H1 (cell line): ENCODE measurements around the gene SELENOS. TPM values are rescaled to one million over a fixed set of nuclear protein-coding genes. Genes with fewer than 3 reads are reported as not detected.
A peak's percentile ranks its signal among the peaks of the same experiment; 100 is the strongest.

Experiments
- CTCF ChIA-PET: fragments of 300-600 bp; sonication (Branson Sonifier 250); formaldehyde crosslinking; loops from one replicate; lab custom pipeline; 2021; ENCODE audit not compliant: partially characterized antibody; lab: Charles Lee
- POLR2A ChIA-PET: fragments of 300-600 bp; sonication (Branson Sonifier 250); formaldehyde crosslinking; loops from one replicate; lab custom pipeline; 2021; ENCODE audit warnings: inconsistent platforms; ENCODE audit not compliant: partially characterized antibody; lab: Charles Lee
- DNase-seq, 2 experiments: peaks; one replicate each; pipeline versions ENCODE4 v3.0.0 to v3.0.0-alpha.2; 2010 to 2022; ENCODE audit warnings: low spot score in 2 of 2, low read depth in 1 of 2, mixed read lengths in 1 of 2
- FAIRE-seq: peaks from 2 replicates; lab custom pipeline; 2011; peaks lifted over from hg19 to GRCh38; lab: Jason Lieb, UNC
- H2AFZ ChIP-seq: 2 replicates; pipeline ENCODE4 v1.8.1; 2012; ENCODE audit warnings: low read length, inconsistent platforms
- H2AK5ac ChIP-seq: 2 replicates; pipeline ENCODE4 v1.6.1; 2013; ENCODE audit warnings: low read depth, low read length
- H2BK120ac ChIP-seq: replicated peaks from 2 replicates; pipeline ENCODE3; 2013; ENCODE audit warnings: low read depth, low read length, inconsistent platforms
- H2BK12ac ChIP-seq: 2 replicates; pipeline ENCODE4 v1.6.1; 2013; ENCODE audit warnings: low read depth, low read length
- H2BK15ac ChIP-seq: 2 replicates; pipeline ENCODE4 v1.6.1; 2013; ENCODE audit warnings: low read length
- H2BK20ac ChIP-seq: 2 replicates; pipeline ENCODE4 v1.6.1; 2013; ENCODE audit warnings: low read length
- H2BK5ac ChIP-seq: 2 replicates; pipeline ENCODE4 v1.6.1; 2013; ENCODE audit warnings: low read depth, low read length
- H3K14ac ChIP-seq: 2 replicates; pipeline ENCODE4 v1.6.1; 2013; ENCODE audit warnings: inconsistent platforms; ENCODE audit not compliant: insufficient read length
- H3K18ac ChIP-seq: 2 replicates; pipeline ENCODE4 v1.6.1; 2013; ENCODE audit warnings: low read length; ENCODE audit errors: extremely low read depth
- H3K23ac ChIP-seq: 2 replicates; pipeline ENCODE4 v1.6.1; 2013; ENCODE audit warnings: inconsistent platforms; ENCODE audit not compliant: insufficient read length
- H3K23me2 ChIP-seq: 2 replicates; pipeline ENCODE4 v1.6.1; 2013; ENCODE audit warnings: low read depth, low read length
- H3K27ac ChIP-seq: 2 replicates; pipeline ENCODE4 v1.6.1; 2011; ENCODE audit warnings: low read depth, low read length, inconsistent platforms
- H3K27me3 ChIP-seq, 4 experiments: replicated peaks in 1 of 4; 1 replicate in 1 of 4; 2 replicates in 3 of 4; pipeline versions ENCODE4 v1.6.1 to v1.8.1; 2011 to 2013; ENCODE audit warnings: low read length in 3 of 4, mild to moderate bottlenecking in 3 of 4, inconsistent platforms in 2 of 4, mixed read lengths in 2 of 4, moderate library complexity in 1 of 4; ENCODE audit not compliant: control insufficient read depth in 3 of 4, insufficient read depth in 3 of 4; ENCODE audit errors: extremely low read depth in 1 of 4
- H3K36me3 ChIP-seq, 4 experiments: 2 replicates each; pipeline versions ENCODE4 v1.6.1 to v1.8.1; 2011 to 2013; ENCODE audit warnings: mild to moderate bottlenecking in 4 of 4, low read length in 3 of 4, moderate library complexity in 2 of 4, control low read depth in 1 of 4, inconsistent platforms in 1 of 4; ENCODE audit not compliant: insufficient read depth in 4 of 4, control insufficient read depth in 2 of 4
- H3K4ac ChIP-seq: replicated peaks from 2 replicates; pipeline ENCODE3; 2013; ENCODE audit warnings: low read length, low read depth, mixed read lengths, inconsistent platforms; ENCODE audit not compliant: insufficient read length
- H3K4me1 ChIP-seq, 4 experiments: replicated peaks in 1 of 4; 1 replicate in 1 of 4; 2 replicates in 3 of 4; pipeline versions ENCODE4 v1.6.1 to v1.8.1; 2011 to 2013; ENCODE audit warnings: low read length in 3 of 4, inconsistent platforms in 2 of 4, mixed read lengths in 1 of 4; ENCODE audit not compliant: insufficient read depth in 4 of 4, control insufficient read depth in 3 of 4
- H3K4me2 ChIP-seq, 2 experiments: 2 replicates each; pipeline versions ENCODE4 v1.6.1 to v1.8.1; 2011 to 2013; ENCODE audit warnings: low read depth in 2 of 2, low read length in 2 of 2, control low read depth in 1 of 2, inconsistent platforms in 1 of 2, mild to moderate bottlenecking in 1 of 2; ENCODE audit not compliant: insufficient read depth in 1 of 2
- H3K4me3 ChIP-seq, 4 experiments: fragments of 200-600, 300-600 bp in 1 of 4; sonication (generic), shearing (Covaris generic), sonication (Bioruptor Twin) in 1 of 4; 2 replicates each; pipeline versions ENCODE4 v1.5.1 to v1.8.1; 2011 to 2016; ENCODE audit warnings: low read length in 4 of 4, low read depth in 3 of 4, control low read depth in 2 of 4, inconsistent platforms in 2 of 4, mild to moderate bottlenecking in 2 of 4, mixed read lengths in 1 of 4, moderate library complexity in 1 of 4; ENCODE audit not compliant: insufficient read depth in 2 of 4; ENCODE audit errors: extremely low read depth in 1 of 4
- H3K56ac ChIP-seq: replicated peaks from 2 replicates; pipeline ENCODE3; 2013; ENCODE audit warnings: low read depth, mild to moderate bottlenecking, mixed read lengths, low read length, inconsistent platforms; ENCODE audit not compliant: insufficient read length
- H3K79me1 ChIP-seq: 2 replicates; pipeline ENCODE4 v1.6.1; 2013; ENCODE audit warnings: low read depth, low read length, control low read depth
- H3K79me2 ChIP-seq, 2 experiments: 2 replicates each; pipeline versions ENCODE4 v1.6.1 to v1.8.1; 2012 to 2013; ENCODE audit warnings: low read length in 2 of 2, mild to moderate bottlenecking in 2 of 2, inconsistent platforms in 1 of 2; ENCODE audit not compliant: insufficient read depth in 2 of 2, control insufficient read depth in 1 of 2
- H3K9ac ChIP-seq, 4 experiments: replicated peaks in 1 of 4; 1 replicate in 1 of 4; 2 replicates in 3 of 4; pipeline versions ENCODE4 v1.6.1 to v1.8.1; 2011 to 2013; ENCODE audit warnings: low read depth in 3 of 4, low read length in 3 of 4, control low read depth in 2 of 4, mild to moderate bottlenecking in 2 of 4, moderate library complexity in 2 of 4, inconsistent platforms in 1 of 4; ENCODE audit errors: extremely low read depth in 1 of 4
- H3K9me3 ChIP-seq, 2 experiments: 2 replicates each; pipeline versions ENCODE4 v1.6.1 to v1.8.1; 2012 to 2013; ENCODE audit warnings: mild to moderate bottlenecking in 2 of 2, moderate library complexity in 2 of 2, control low read depth in 1 of 2, inconsistent platforms in 1 of 2, low read depth in 1 of 2, low read length in 1 of 2, mixed read lengths in 1 of 2; ENCODE audit not compliant: insufficient read depth in 2 of 2
- H4K20me1 ChIP-seq, 2 experiments: replicated peaks in 1 of 2; 2 replicates each; pipeline versions ENCODE3 to v1.8.1; 2011 to 2013; ENCODE audit warnings: inconsistent platforms in 2 of 2, low read length in 2 of 2, mild to moderate bottlenecking in 1 of 2; ENCODE audit not compliant: insufficient read depth in 2 of 2, control insufficient read depth in 1 of 2
- H4K5ac ChIP-seq: 2 replicates; pipeline ENCODE4 v1.6.1; 2013; ENCODE audit warnings: low read length, low read depth, mixed read lengths, inconsistent platforms; ENCODE audit not compliant: insufficient read length
- H4K8ac ChIP-seq: 2 replicates; pipeline ENCODE4 v1.8.0; 2013; ENCODE audit warnings: mild to moderate bottlenecking, moderate library complexity, low read length, inconsistent platforms; ENCODE audit not compliant: insufficient read depth; ENCODE audit errors: extremely low read depth
- H4K91ac ChIP-seq: replicated peaks from 2 replicates; pipeline ENCODE3; 2013; ENCODE audit warnings: low read length, mixed read lengths, inconsistent platforms; ENCODE audit not compliant: insufficient read length
- MAFK ChIP-seq: IDR thresholded peaks from 2 replicates; pipeline ENCODE4 v1.6.1; 2012; ENCODE audit warnings: low read depth, mild to moderate bottlenecking, improper control_type of control experiment, low read length
- NANOG ChIP-seq: IDR thresholded peaks from 2 replicates; pipeline ENCODE4 v1.6.1; 2011; ENCODE audit warnings: low read length, low read depth, mild to moderate bottlenecking, inconsistent platforms; ENCODE audit not compliant: insufficient read depth, poor library complexity, severe bottlenecking
- RXRA ChIP-seq: IDR thresholded peaks from 2 replicates; pipeline ENCODE4 v1.6.1; 2011; ENCODE audit warnings: low read depth, mild to moderate bottlenecking, low read length, moderate library complexity; ENCODE audit not compliant: insufficient read depth
- TBP ChIP-seq: IDR thresholded peaks from 2 replicates; pipeline ENCODE4 v1.6.1; 2011; ENCODE audit warnings: low read depth, low read length, improper control_type of control experiment
- WGBS, 2 experiments: shearing (Covaris generic) in 1 of 2; methylation state at CpG; one replicate each; pipeline versions ENCODE4 v1.1.6 to v1.1.7; 2013 to 2015; ENCODE audit warnings: low lambda C conversion rate in 2 of 2, mixed read lengths in 2 of 2, inconsistent platforms in 1 of 2, low coverage in 1 of 2, missing lambda C conversion rate in 1 of 2; ENCODE audit not compliant: insufficient replicate concordance in 2 of 2, insufficient coverage in 1 of 2, insufficient read length in 1 of 2; ENCODE audit errors: extremely low coverage in 1 of 2, missing lambda C conversion rate in 1 of 2; 5-methylcytosine and 5-hydroxymethylcytosine counted together
- polyA plus RNA-seq, 7 experiments: library from polyadenylated mRNA; depleted of rRNA in 3 of 7; stranded (reverse) in 5 of 7; unstranded in 2 of 7; fragments of >200 nt in 5 of 7; fragments of 200-250 nt in 2 of 7; gene quantifications; 1 replicate in 5 of 7; 2 replicates in 1 of 7; 4 replicates in 1 of 7; pipeline versions ENCODE4 v1.2.1 to v1.2.3, GENCODE V29; 2011 to 2013; ENCODE audit warnings: missing spikeins in 2 of 7, mixed read lengths in 2 of 7
- total RNA-seq: library from RNA; stranded (reverse); fragmentation: NEBNext Ultra II Directional; extraction: Animal tissue kit (Norgen Biotek cat#: 25700); gene quantifications from 2 replicates; pipeline ENCODE4 v1.2.1, GENCODE V29; 2021
- TF ChIP-seq, protein P1 (sequence below), 3 experiments: IDR thresholded peaks; 1 replicate in 2 of 3; 2 replicates in 1 of 3; pipeline versions ENCODE4 v1.5.1 to v1.6.1; 2011; ENCODE audit warnings: low read length in 3 of 3, mild to moderate bottlenecking in 3 of 3, inconsistent platforms in 2 of 3, low read depth in 1 of 3, moderate library complexity in 1 of 3; ENCODE audit not compliant: insufficient read depth in 1 of 3; ENCODE audit errors: control extremely low read depth in 1 of 3
- TF ChIP-seq, protein P2 (sequence below): IDR thresholded peaks from 2 replicates; pipeline ENCODE4 v1.6.1; 2012; ENCODE audit warnings: low read length, inconsistent platforms

SELENOS gene
- total and polyA plus RNA-seq, 2 of the 8 experiments (the other 6 are each of a cell fraction or from before 2014, with no cell fraction given), result 45.1 to 46.0 TPM

DNA sequence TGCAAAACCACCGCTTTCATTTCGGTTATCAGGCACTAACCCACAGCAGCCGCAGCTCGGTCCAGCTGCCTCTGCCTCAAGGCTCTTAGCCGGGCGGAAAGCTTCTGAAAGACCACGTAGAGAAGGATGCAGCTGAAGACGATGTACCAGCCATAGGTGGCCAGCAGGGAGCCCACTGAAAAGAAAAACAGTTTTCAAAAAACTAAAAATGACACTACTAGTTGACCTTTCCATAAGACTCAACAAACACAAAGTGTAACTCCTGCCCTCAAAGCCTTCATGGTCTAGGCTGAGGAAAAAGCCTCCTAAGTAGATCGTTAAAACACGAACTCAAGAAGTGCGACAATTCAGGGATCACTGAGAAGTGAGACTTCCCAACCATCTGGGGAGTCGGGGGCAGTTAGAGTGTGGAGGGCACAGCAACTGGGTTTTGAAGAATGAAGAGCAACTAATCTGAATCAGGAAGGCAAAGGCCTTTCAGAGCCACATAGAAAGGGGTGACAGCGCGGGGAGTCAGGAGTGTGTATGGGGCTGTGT lies 716 bp downstream of the SELENOS start:
- CTCF ChIA-PET, result interaction anchor here (0.6 to 1.5 kb wide), 6 partner anchors 9 to 378 kb away, joined by 3 to 8 read pairs (median 3); no protein-coding TSS in a partner anchor
- no peak overlapping the region for H2BK20ac ChIP-seq
- H4K5ac ChIP-seq, result no peak overlapping the region
- H3K9me3 ChIP-seq, result no peaks in the 10 kb centered on the region
- H3K56ac ChIP-seq, result no peak overlapping the region
- peaks cover 0 to 17% of the 10 kb centered on the region in 2 experiments; a peak in 3 of 4 replicates for H3K79me2 ChIP-seq
- H2BK5ac ChIP-seq, result 0 out of 2 replicates have a peak overlapping the region, but pooled peaks have one; percentile 27
- peaks cover 8% of the 10 kb centered on the region for H3K23me2 ChIP-seq
- no peak overlapping the region for H3K18ac ChIP-seq
- peak overlapping the region; percentile 90 to 94 (median 93) for H3K4me3 ChIP-seq
- H2BK12ac ChIP-seq, result no peak overlapping the region
- no peak overlapping the region for H2AK5ac ChIP-seq
- DNase-seq (no peak), FAIRE-seq (no peak)
- no peaks in the 10 kb centered on the region for H3K27me3 ChIP-seq
- no peak overlapping the region for H2BK15ac ChIP-seq
- H3K4me2 ChIP-seq, result peak overlapping the region; percentile 98
- H3K4me1 ChIP-seq, result peaks cover 0 to 3% (median 1%) of the 10 kb centered on the region in 4 experiments; a peak in 3 of 7 replicates
- no peak overlapping the region for H4K91ac ChIP-seq
- POLR2A ChIA-PET, result interaction anchor here (0.7 to 0.8 kb wide), 2 partner anchors 18 to 265 kb away, joined by 3 to 4 read pairs; no protein-coding TSS in a partner anchor
- H4K8ac ChIP-seq, result no peak overlapping the region
- H2BK120ac ChIP-seq, result no peak overlapping the region
- peaks cover 24 to 53% (median 41%) of the 10 kb centered on the region in 4 experiments for H3K36me3 ChIP-seq
- peaks cover 0 to 9% of the 10 kb centered on the region in 2 experiments for H4K20me1 ChIP-seq
- H3K9ac ChIP-seq, result peak overlapping the region in 3 of 4 experiments; percentile 52 to 70 (median 70); a peak in 6 of 7 replicates
- no peaks in the 10 kb centered on the region; the same call in 1 of the 2 replicates for H3K79me1 ChIP-seq
- no peak overlapping the region for H3K14ac ChIP-seq
- no peak overlapping the region for H3K23ac ChIP-seq
- no peak overlapping the region for H3K4ac ChIP-seq
- peak overlapping the region; percentile 13; the same call in 1 of the 2 replicates for H3K27ac ChIP-seq
- WGBS, 2 experiments, result 32% methylated on average over 14 of the region's 14 CpGs; no CpG with 5 or more reads in 1 of the 2 experiments
- no peak overlapping the region for H2AFZ ChIP-seq
- TF ChIP-seq TBP (no peak), RXRA (no peak), MAFK (no peak), NANOG (no peak)
- TF ChIP-seq, protein P1, sequence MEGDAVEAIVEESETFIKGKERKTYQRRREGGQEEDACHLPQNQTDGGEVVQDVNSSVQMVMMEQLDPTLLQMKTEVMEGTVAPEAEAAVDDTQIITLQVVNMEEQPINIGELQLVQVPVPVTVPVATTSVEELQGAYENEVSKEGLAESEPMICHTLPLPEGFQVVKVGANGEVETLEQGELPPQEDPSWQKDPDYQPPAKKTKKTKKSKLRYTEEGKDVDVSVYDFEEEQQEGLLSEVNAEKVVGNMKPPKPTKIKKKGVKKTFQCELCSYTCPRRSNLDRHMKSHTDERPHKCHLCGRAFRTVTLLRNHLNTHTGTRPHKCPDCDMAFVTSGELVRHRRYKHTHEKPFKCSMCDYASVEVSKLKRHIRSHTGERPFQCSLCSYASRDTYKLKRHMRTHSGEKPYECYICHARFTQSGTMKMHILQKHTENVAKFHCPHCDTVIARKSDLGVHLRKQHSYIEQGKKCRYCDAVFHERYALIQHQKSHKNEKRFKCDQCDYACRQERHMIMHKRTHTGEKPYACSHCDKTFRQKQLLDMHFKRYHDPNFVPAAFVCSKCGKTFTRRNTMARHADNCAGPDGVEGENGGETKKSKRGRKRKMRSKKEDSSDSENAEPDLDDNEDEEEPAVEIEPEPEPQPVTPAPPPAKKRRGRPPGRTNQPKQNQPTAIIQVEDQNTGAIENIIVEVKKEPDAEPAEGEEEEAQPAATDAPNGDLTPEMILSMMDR (IDR thresholded peaks at IDR 0.05; ENCODE audit: control extremely low read depth in 1 of 3, insufficient read depth in 1 of 3, low read depth in 1 of 3, low read length in 3 of 3), result peak in 1 of 3 experiments; percentile 20; a peak in 1 of 4 replicates
- TF ChIP-seq, protein P2, sequence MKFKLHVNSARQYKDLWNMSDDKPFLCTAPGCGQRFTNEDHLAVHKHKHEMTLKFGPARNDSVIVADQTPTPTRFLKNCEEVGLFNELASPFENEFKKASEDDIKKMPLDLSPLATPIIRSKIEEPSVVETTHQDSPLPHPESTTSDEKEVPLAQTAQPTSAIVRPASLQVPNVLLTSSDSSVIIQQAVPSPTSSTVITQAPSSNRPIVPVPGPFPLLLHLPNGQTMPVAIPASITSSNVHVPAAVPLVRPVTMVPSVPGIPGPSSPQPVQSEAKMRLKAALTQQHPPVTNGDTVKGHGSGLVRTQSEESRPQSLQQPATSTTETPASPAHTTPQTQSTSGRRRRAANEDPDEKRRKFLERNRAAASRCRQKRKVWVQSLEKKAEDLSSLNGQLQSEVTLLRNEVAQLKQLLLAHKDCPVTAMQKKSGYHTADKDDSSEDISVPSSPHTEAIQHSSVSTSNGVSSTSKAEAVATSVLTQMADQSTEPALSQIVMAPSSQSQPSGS, result no peak
